ENCODE results near the gene SLC35A3.

GRCh38 chr1:100039591-100039990, 69.8 kb downstream of the SLC35A3 start:
- TF ChIP-seq CTCF (conservative IDR thresholded peaks at IDR 0.05 in 1 of 2, IDR thresholded peaks at IDR 0.05 in 1 of 2; ENCODE audit: low read depth in 1 of 2, low read length in 2 of 2) = no peak
- TF ChIP-seq EZH2 (IDR thresholded peaks at IDR 0.05; ENCODE audit: low read length, missing control alignments) = no peak
